CD4-positive, alpha-beta T cell treated with Interleukin-10 for 1 hour (primary cell): ENCODE measurements around the gene SPECC1.
"Not testable (repeated sequence)": the region's sequence is repeated elsewhere in the genome, so short reads cannot be mapped to it uniquely, and the experiment has no call there.

Source experiments
- DNase-seq: peaks from one replicate; pipeline ENCODE4 v3.0.0-alpha.2; 2020

Gene SPECC1

GRCh38 chr17:20142268-20142667 is 133.1 kb downstream of the SPECC1 start:
- no peak for DNase-seq

GRCh38 chr17:20143740-20144139 is 134.6 kb downstream of the SPECC1 start:
- no peak for DNase-seq

GRCh38 chr17:20145567-20145966 is 136.4 kb downstream of the SPECC1 start:
- DNase-seq, result no peak

GRCh38 chr17:20149251-20149650 is 140.1 kb downstream of the SPECC1 start:
- DNase-seq, result no peak

- no peak for DNase-seq
Observed at GRCh38 chr17:20151174-20151573, 142.0 kb downstream of the SPECC1 start.

GRCh38 chr17:20153231-20153630 is 144.1 kb downstream of the SPECC1 start:
- DNase-seq, result no peak

- no peak for DNase-seq
Observed at GRCh38 chr17:20154286-20155000, 145.3 kb downstream of the SPECC1 start.

- DNase-seq, result peak; percentile 95
Observed at GRCh38 chr17:20155258-20156195, 146.4 kb downstream of the SPECC1 start.

- peak; percentile 27 for DNase-seq
Observed at GRCh38 chr17:20156196-20157000, 147.2 kb downstream of the SPECC1 start.

GRCh38 chr17:20157001-20157310 is 147.8 kb downstream of the SPECC1 start:
- DNase-seq, result no peak

GRCh38 chr17:20158580-20158979 is 149.4 kb downstream of the SPECC1 start:
- DNase-seq, result no peak

- DNase-seq, result no peak
Observed at GRCh38 chr17:20159406-20160069, 150.4 kb downstream of the SPECC1 start.

GRCh38 chr17:20165516-20165915 is 156.4 kb downstream of the SPECC1 start:
- DNase-seq, result not testable (repeated sequence)

GRCh38 chr17:20170085-20170484 is 160.9 kb downstream of the SPECC1 start:
- DNase-seq, result no peak

- no peak for DNase-seq
Observed at GRCh38 chr17:20171741-20172365, 162.7 kb downstream of the SPECC1 start.

- no peak for DNase-seq
Observed at GRCh38 chr17:20172376-20172775, 163.2 kb downstream of the SPECC1 start.

- no peak for DNase-seq
Observed at GRCh38 chr17:20173091-20173490, 163.9 kb downstream of the SPECC1 start.

GRCh38 chr17:20174588-20175265 is 165.6 kb downstream of the SPECC1 start:
- DNase-seq, result no peak

GRCh38 chr17:20179041-20179440 is 169.9 kb downstream of the SPECC1 start:
- DNase-seq, result no peak

- DNase-seq, result no peak
Observed at GRCh38 chr17:20180661-20181060, 171.5 kb downstream of the SPECC1 start.

- DNase-seq, result no peak
Observed at GRCh38 chr17:20184181-20184580, 175.0 kb downstream of the SPECC1 start.
